MCF 10A (cell line): ENCODE results near the gene GNL3. TPM values are rescaled to one million over a fixed set of nuclear protein-coding genes. Genes with fewer than 3 reads are reported as not detected.
A peak's percentile ranks its signal among the peaks of the same experiment; 100 is the strongest.

ENCODE experiments used
- Bru-seq: library from RNA; stranded (reverse); fragments of 400-500 nt; gene quantifications from one replicate; lab custom pipeline; 2021; lab: Mats Ljungman, UMichigan
- BruChase-seq, 2 experiments: library from RNA; stranded (reverse); fragments of 400-500 nt; gene quantifications; one replicate each; lab custom pipeline; 2021; lab: Mats Ljungman, UMichigan
- BruUV-seq: library from RNA; stranded (reverse); fragments of 400-500 nt; replicated peaks from 2 replicates; lab custom pipeline; 2021; lab: Mats Ljungman, UMichigan
- CTCF ChIA-PET: fragments of 300-600 bp; sonication (Branson Sonifier 250); formaldehyde crosslinking; extraction: SDS; loops from one replicate; lab custom pipeline; 2021; ENCODE audit warnings: antibody characterized with exemption, inconsistent platforms; lab: Yijun Ruan, JAX
- POLR2A ChIA-PET: fragments of 300-600, 350-650 bp; sonication (Branson Sonifier 250); formaldehyde crosslinking; extraction: SDS; loops from one replicate; lab custom pipeline; 2020; ENCODE audit warnings: antibody characterized with exemption, inconsistent platforms; lab: Yijun Ruan, JAX
- DNase-seq: peaks from one replicate; pipeline ENCODE4 v3.0.0-alpha.2; 2018; ENCODE audit not compliant: unreplicated experiment
- H3K27ac Mint-ChIP-seq: one replicate; pipeline ENCODE4 v1.8.0; 2022; ENCODE audit warnings: mild to moderate bottlenecking, low read depth, mixed read lengths; ENCODE audit not compliant: unreplicated experiment
- H3K27me3 Mint-ChIP-seq: one replicate; pipeline ENCODE4 v1.8.0; 2022; ENCODE audit warnings: mixed read lengths; ENCODE audit not compliant: insufficient read depth, unreplicated experiment
- H3K36me3 Mint-ChIP-seq: one replicate; pipeline ENCODE4 v1.8.0; 2022; ENCODE audit warnings: mild to moderate bottlenecking, moderate library complexity, mixed read lengths; ENCODE audit not compliant: insufficient read depth, unreplicated experiment
- H3K4me1 Mint-ChIP-seq: one replicate; pipeline ENCODE4 v1.8.0; 2022; ENCODE audit warnings: mixed read lengths; ENCODE audit not compliant: insufficient read depth, unreplicated experiment
- H3K4me3 Mint-ChIP-seq: one replicate; pipeline ENCODE4 v1.8.0; 2022; ENCODE audit warnings: mild to moderate bottlenecking, moderate library complexity, mixed read lengths; ENCODE audit not compliant: unreplicated experiment
- H3K9me3 Mint-ChIP-seq: one replicate; pipeline ENCODE4 v1.8.0; 2022; ENCODE audit warnings: mixed read lengths; ENCODE audit not compliant: unreplicated experiment
- CTCF ChIP-seq: fragments of 200-600 bp; IDR thresholded peaks from one replicate; pipeline ENCODE4 v1.8.0; 2022; ENCODE audit warnings: antibody characterized with exemption, mild to moderate bottlenecking; ENCODE audit not compliant: unreplicated experiment
- intact Hi-C: fragments of 100-400 bp; cut with micrococcal nuclease; formaldehyde crosslinking; loops from 2 replicates; pipeline ENCODE4 v1.14.1; 2022
- long read RNA-seq: library from polyadenylated mRNA; stranded (forward); transcript quantifications from one replicate; pipeline ENCODE4 v2.0.0, GENCODE V29; 2022
- total RNA-seq: library from RNA; stranded (reverse); gene quantifications from 2 replicates; pipeline ENCODE4 v1.2.3, GENCODE V29; 2022

Gene GNL3
- 163 and 200 TPM in 2 replicates for total RNA-seq
- percentile 99 among the genes with signal in this experiment for Bru-seq, nascent RNA
- BruChase-seq, experiment 1, labeled RNA remaining after a 6-hour chase, result percentile 99 among the genes with signal in this experiment
- percentile 99 among the genes with signal in this experiment for BruChase-seq, experiment 2, labeled RNA remaining after a 2-hour chase
- long read RNA-seq, transcript GNL3-202 (15 exons, 2,040 nt), result major isoform, 592 of 712 reads
- long read RNA-seq, transcript GNL3-201 (15 exons, 2,041 nt), result minor isoform, 11 of 712 reads
- long read RNA-seq, transcript GNL3-211 (14 exons, 2,118 nt), result minor isoform, 8 of 712 reads
- long read RNA-seq, partial matches to known transcripts, result 18 of 712 reads
- long read RNA-seq, other reads (novel, unspliced or antisense), result 81 of 712 reads

- intact Hi-C loops, result loop anchor here (2.0 kb wide), 1 partner anchor 15 kb away; no protein-coding TSS in a partner anchor
- peaks cover 62% of the 10 kb centered on the region for H3K36me3 Mint-ChIP-seq
- CTCF ChIA-PET, result no interaction called here
- peak; percentile 95 for DNase-seq
- no peak for TF ChIP-seq CTCF
- H3K4me3 Mint-ChIP-seq, result peak within 1 kb of the TSS; percentile 99
- no peaks in the 10 kb centered on the region for H3K27me3 Mint-ChIP-seq
- no peaks in the 10 kb centered on the region for H3K9me3 Mint-ChIP-seq
- H3K27ac Mint-ChIP-seq, result peak within 1 kb of the TSS; percentile 99
- POLR2A ChIA-PET, result interaction anchor here (0.5 to 7.7 kb wide), 15 partner anchors 12 to 1186 kb away, joined by 3 to 104 read pairs (median 4); partner anchors contain the start of genes DCAF1, GLT8D1, RPL29 and SPCS1
- H3K4me1 Mint-ChIP-seq, result peaks cover 28% of the 10 kb centered on the region
- BruUV-seq, result TSS peak; percentile 59
These were observed at the start of gene GNL3, which contains the start of gene PBRM1 for GRCh38 chr3:52685709-52686691. Gene GNL3 (plus strand): TSS chr3:52686032. CDS start chr3:52686093, 61 bp downstream. Gene PBRM1 (minus strand): TSS chr3:52685913.

GRCh38 chr3:52636673-52637072 lies 49.2 kb upstream of the GNL3 start:
- Mint-ChIP-seq H3K27me3 (no peaks in the 10 kb centered on the region), H3K4me3 (no peak overlapping the region), H3K4me1 (peaks cover 5% of the 10 kb centered on the region), H3K27ac (no peak overlapping the region), H3K9me3 (no peaks in the 10 kb centered on the region), H3K36me3 (peaks cover 71% of the 10 kb centered on the region)
- CTCF ChIA-PET, result interaction anchor here (0.6 to 1.7 kb wide), 3 partner anchors 12 to 317 kb away, joined by 3 to 7 read pairs (median 3); no protein-coding TSS in a partner anchor
- no peak for TF ChIP-seq CTCF
- peak; percentile 78 for DNase-seq
- BruUV-seq, result no TSS peak
- intact Hi-C loops, result loop anchor here (1.0 to 10.0 kb wide), 2 partner anchors 46 to 72 kb away; no protein-coding TSS in a partner anchor
- POLR2A ChIA-PET, result interaction anchor here (0.6 to 1.5 kb wide), 9 partner anchors 10 to 158 kb away, joined by 3 to 7 read pairs (median 4); partner anchors contain the start of gene ITIH3

- Mint-ChIP-seq H3K36me3 (peaks cover 98% of the 10 kb centered on the region), H3K27ac (no peak overlapping the region), H3K9me3 (no peaks in the 10 kb centered on the region), H3K27me3 (no peaks in the 10 kb centered on the region), H3K4me1 (no peaks in the 10 kb centered on the region), H3K4me3 (no peak overlapping the region)
- CTCF ChIA-PET, result no interaction called here
- no TSS peak for BruUV-seq
- POLR2A ChIA-PET, result no interaction called here
- no peak for TF ChIP-seq CTCF
- DNase-seq, result no peak
- intact Hi-C loops, result no loop called here
These were observed 40.3 kb upstream of the GNL3 start for GRCh38 chr3:52645549-52645948.
